Fibroblast of lung (primary cell): ENCODE results near the gene AP3D1. TPM values are rescaled to one million over a fixed set of nuclear protein-coding genes. Genes with fewer than 3 reads are reported as not detected.

Source experiments
- DNase-seq, 2 donors: peaks; one replicate each; pipeline versions ENCODE4 v3.0.0 to v3.0.0-alpha.2; 2010; ENCODE audit warnings: low read depth in 2 of 2
- H2AFZ ChIP-seq: 2 replicates; pipeline ENCODE4 v1.5.1; 2012; ENCODE audit warnings: low read length, control low read depth, inconsistent platforms
- H3K27ac ChIP-seq: 2 replicates; pipeline ENCODE4 v1.5.1; 2011; ENCODE audit warnings: low read length, control low read depth; ENCODE audit not compliant: insufficient read depth
- H3K27me3 ChIP-seq: 2 replicates; pipeline ENCODE4 v1.5.1; 2011; ENCODE audit warnings: mild to moderate bottlenecking, low read length; ENCODE audit not compliant: control insufficient read depth, insufficient read depth
- H3K36me3 ChIP-seq: 2 replicates; pipeline ENCODE4 v1.5.1; 2011; ENCODE audit warnings: low read length; ENCODE audit not compliant: control insufficient read depth, insufficient read depth
- H3K4me1 ChIP-seq: 2 replicates; pipeline ENCODE4 v1.5.1; 2011; ENCODE audit warnings: low read length; ENCODE audit not compliant: control insufficient read depth, insufficient read depth; ENCODE audit errors: extremely low read depth
- H3K4me2 ChIP-seq: 2 replicates; pipeline ENCODE4 v1.5.1; 2011; ENCODE audit warnings: low read length, control low read depth; ENCODE audit not compliant: insufficient read depth; ENCODE audit errors: extremely low read depth
- H3K4me3 ChIP-seq, 4 experiments: fragments of 200-600 bp in 1 of 4; sonication (generic) in 1 of 4; replicated peaks in 1 of 4; 2 replicates each; pipeline ENCODE4 v1.5.1; 2011 to 2016; ENCODE audit warnings: low read length in 4 of 4, low read depth in 3 of 4, mild to moderate bottlenecking in 3 of 4, control low read depth in 2 of 4, inconsistent platforms in 1 of 4, mixed read lengths in 1 of 4; ENCODE audit not compliant: insufficient read depth in 1 of 4; ENCODE audit errors: control extremely low read depth in 1 of 4
- H3K79me2 ChIP-seq: 2 replicates; pipeline ENCODE4 v1.5.1; 2012; ENCODE audit warnings: mild to moderate bottlenecking, low read length, inconsistent platforms; ENCODE audit not compliant: control insufficient read depth, insufficient read depth
- H3K9ac ChIP-seq: 2 replicates; pipeline ENCODE4 v1.5.1; 2011; ENCODE audit warnings: mild to moderate bottlenecking, low read length, control low read depth; ENCODE audit not compliant: insufficient read depth
- H3K9me3 ChIP-seq: 2 replicates; pipeline ENCODE4 v1.5.1; 2012; ENCODE audit warnings: low read depth, low read length; ENCODE audit not compliant: control insufficient read depth, insufficient read depth
- H4K20me1 ChIP-seq: 2 replicates; pipeline ENCODE4 v1.5.1; 2011; ENCODE audit warnings: low read length; ENCODE audit not compliant: control insufficient read depth, insufficient read depth; ENCODE audit errors: extremely low read depth
- CTCF ChIP-seq, 2 donors: IDR thresholded peaks in 1 of 2; conservative IDR thresholded peaks in 1 of 2; 1 replicate in 1 of 2; 2 replicates in 1 of 2; pipeline ENCODE4 v1.5.1; 2011 to 2012; ENCODE audit warnings: low read length in 2 of 2, control low read depth in 1 of 2, inconsistent platforms in 1 of 2, low read depth in 1 of 2, mild to moderate bottlenecking in 1 of 2
- EZH2 ChIP-seq: IDR thresholded peaks from 2 replicates; pipeline ENCODE4 v1.5.1; 2012; ENCODE audit warnings: low read length, control low read depth, mild to moderate bottlenecking; ENCODE audit errors: missing control alignments
- polyA plus RNA-seq, 2 donors: library from polyadenylated mRNA; depleted of rRNA in 1 of 2; stranded (reverse) in 1 of 2; unstranded in 1 of 2; fragments of >200 nt; gene quantifications; 2 replicates each; pipeline ENCODE4 v1.2.1, GENCODE V29; 2011 to 2012; ENCODE audit warnings: missing spikeins in 1 of 2
- total RNA-seq: library from RNA; depleted of rRNA; stranded (reverse); fragments of >200 nt; gene quantifications from 2 replicates; pipeline ENCODE4 v1.2.1, GENCODE V29; 2014

Gene AP3D1
- total and polyA plus RNA-seq, 2 donors (not counting 1 experiment from before 2014, with no cell fraction given) = 68.0 to 99.9 TPM

- H2AFZ ChIP-seq = no peak overlapping the region
- H3K4me1 ChIP-seq = peaks cover 33% of the 10 kb centered on the region
- H4K20me1 ChIP-seq = no peaks in the 10 kb centered on the region
- no peaks in the 10 kb centered on the region for H3K9me3 ChIP-seq
- H3K4me2 ChIP-seq = no peak overlapping the region
- no peak overlapping the region for H3K4me3 ChIP-seq
- H3K36me3 ChIP-seq = no peaks in the 10 kb centered on the region
- no peaks in the 10 kb centered on the region for H3K27me3 ChIP-seq
- no peaks in the 10 kb centered on the region for H3K79me2 ChIP-seq
- DNase-seq = no peak
- H3K27ac ChIP-seq = no peak overlapping the region
- TF ChIP-seq EZH2 = no peak
- no peak overlapping the region for H3K9ac ChIP-seq
Measured at GRCh38 chr19:2062770-2063169, 88.6 kb downstream of the AP3D1 start.

GRCh38 chr19:2062389-2062729 is 89.0 kb downstream of the AP3D1 start:
- Histone ChIP-seq H3K27ac (peak overlapping the region; percentile 95), H3K79me2 (no peaks in the 10 kb centered on the region), H4K20me1 (no peaks in the 10 kb centered on the region), H3K36me3 (no peaks in the 10 kb centered on the region), H3K9me3 (no peaks in the 10 kb centered on the region), H3K4me3 (peak overlapping the region in 1 of 4 experiments; percentile 65), H3K27me3 (no peaks in the 10 kb centered on the region), H3K4me2 (peak overlapping the region; percentile 82), H3K9ac (no peak overlapping the region), H3K4me1 (peaks cover 33% of the 10 kb centered on the region), H2AFZ (no peak overlapping the region)
- no peak for TF ChIP-seq CTCF (conservative IDR thresholded peaks at IDR 0.05 in 1 of 2, IDR thresholded peaks at IDR 0.05 in 1 of 2; ENCODE audit: low read depth in 1 of 2, low read length in 2 of 2)
- TF ChIP-seq EZH2 = no peak
- DNase-seq = no peak

- no peaks in the 10 kb centered on the region for H3K36me3 ChIP-seq
- H3K4me3 ChIP-seq = peak overlapping the region; percentile 41 to 65 (median 44)
- TF ChIP-seq EZH2 = no peak
- no peak for TF ChIP-seq CTCF (conservative IDR thresholded peaks at IDR 0.05 in 1 of 2, IDR thresholded peaks at IDR 0.05 in 1 of 2; ENCODE audit: low read depth in 1 of 2, low read length in 2 of 2)
- H4K20me1 ChIP-seq = no peaks in the 10 kb centered on the region
- H3K79me2 ChIP-seq = no peaks in the 10 kb centered on the region
- peak overlapping the region; percentile 95 for H3K27ac ChIP-seq
- no peaks in the 10 kb centered on the region for H3K27me3 ChIP-seq
- peak overlapping the region; percentile 82 for H3K4me2 ChIP-seq
- H2AFZ ChIP-seq = peak overlapping the region; percentile 78
- DNase-seq = peak; percentile 95 to 98
- H3K4me1 ChIP-seq = peaks cover 33% of the 10 kb centered on the region
- peak overlapping the region; percentile 97 for H3K9ac ChIP-seq
- no peaks in the 10 kb centered on the region for H3K9me3 ChIP-seq
Measured at GRCh38 chr19:2061495-2062388, 89.6 kb downstream of the AP3D1 start.
